Stimulated activated effector memory CD8-positive, alpha-beta T cell treated with anti-CD3 and anti-CD28 coated beads, Interleukin-12 subunit alpha, Interleukin-12 subunit beta, amount 100 ng/mL, for 72 hours (primary cell): ENCODE data around the gene FAM193A.
"Not testable (repeated sequence)": the region's sequence is repeated elsewhere in the genome, so short reads cannot be mapped to it uniquely, and the experiment has no call there.

Experiments used
- ATAC-seq: fragments of 150-1000 bp; cut with Tn5 transposase; 2 replicates; pipeline ENCODE4 v1.10.0; 2021
- DNase-seq, 2 donors: peaks; one replicate each; pipeline ENCODE4 v3.0.0; 2021 to 2022; ENCODE audit warnings: low spot score in 2 of 2
- H3K27ac Mint-ChIP-seq: one replicate; pipeline ENCODE4 v1.8.0; 2022; ENCODE audit warnings: mild to moderate bottlenecking, mixed read lengths
- H3K36me3 Mint-ChIP-seq: one replicate; pipeline ENCODE4 v1.8.0; 2022; ENCODE audit warnings: mild to moderate bottlenecking, mixed read lengths
- H3K4me1 Mint-ChIP-seq: one replicate; pipeline ENCODE4 v1.8.0; 2022; ENCODE audit warnings: mixed read lengths
- H3K4me3 Mint-ChIP-seq: one replicate; pipeline ENCODE4 v1.8.0; 2022; ENCODE audit warnings: mild to moderate bottlenecking, mixed read lengths
- H3K9me3 Mint-ChIP-seq: one replicate; pipeline ENCODE4 v1.8.0; 2022; ENCODE audit warnings: mixed read lengths

FAM193A gene

GRCh38 chr4:2768921-2769336 is 232.5 kb downstream of the FAM193A start:
- ATAC-seq (no peak), DNase-seq (no peak)
- Mint-ChIP-seq H3K36me3 (no peaks in the 10 kb centered on the region), H3K27ac (peak overlapping the region; percentile 73), H3K9me3 (peaks cover 2% of the 10 kb centered on the region), H3K4me1 (peaks cover 34% of the 10 kb centered on the region), H3K4me3 (no peak overlapping the region)

- no peak for DNase-seq
- no peaks in the 10 kb centered on the region for H3K36me3 Mint-ChIP-seq
- H3K27ac Mint-ChIP-seq: peak overlapping the region; percentile 56
- H3K4me3 Mint-ChIP-seq: no peak overlapping the region
- H3K9me3 Mint-ChIP-seq: peaks cover 2% of the 10 kb centered on the region
- peaks cover 30% of the 10 kb centered on the region for H3K4me1 Mint-ChIP-seq
- no peak for ATAC-seq
Observed at GRCh38 chr4:2771264-2771663, 234.8 kb downstream of the FAM193A start.

GRCh38 chr4:2780643-2781042 is 244.2 kb downstream of the FAM193A start:
- not testable (repeated sequence) for H3K27ac Mint-ChIP-seq, DNase-seq, H3K4me3 Mint-ChIP-seq, H3K4me1 Mint-ChIP-seq, ATAC-seq, H3K9me3 Mint-ChIP-seq, H3K36me3 Mint-ChIP-seq

- peaks cover 17% of the 10 kb centered on the region for H3K4me1 Mint-ChIP-seq
- H3K36me3 Mint-ChIP-seq: no peaks in the 10 kb centered on the region
- no peak overlapping the region for H3K4me3 Mint-ChIP-seq
- no peak for ATAC-seq
- no peak for DNase-seq
- H3K27ac Mint-ChIP-seq: no peak overlapping the region
- peaks cover 5% of the 10 kb centered on the region for H3K9me3 Mint-ChIP-seq
Observed at GRCh38 chr4:2781911-2782310, 245.5 kb downstream of the FAM193A start.
